Parathyroid adenoma (tissue), 2 donors: ENCODE data around the gene ADAM8.
"Not testable (repeated sequence)": the region's sequence is repeated elsewhere in the genome, so short reads cannot be mapped to it uniquely, and the experiment has no call there.

Experiments
- H2AFZ ChIP-seq: fragments of 300-600 bp; sonication (generic); one replicate; pipeline ENCODE4 v1.7.0; 2017; ENCODE audit warnings: antibody characterized with exemption, mild to moderate bottlenecking
- H3K27ac ChIP-seq: fragments of 300-600 bp; sonication (generic); one replicate; pipeline ENCODE4 v1.7.0; 2017
- H3K27me3 ChIP-seq: fragments of 300-600 bp; sonication (generic); one replicate; pipeline ENCODE4 v1.7.0; 2017; ENCODE audit warnings: low read length; ENCODE audit not compliant: control insufficient read depth, insufficient read depth
- H3K36me3 ChIP-seq: fragments of 300-600 bp; sonication (generic); one replicate; pipeline ENCODE4 v1.7.0; 2017; ENCODE audit warnings: low read length; ENCODE audit not compliant: control insufficient read depth, insufficient read depth
- H3K4me1 ChIP-seq: fragments of 300-600 bp; sonication (generic); one replicate; pipeline ENCODE4 v1.7.0; 2017; ENCODE audit warnings: control low read depth
- H3K4me2 ChIP-seq: fragments of 300-600 bp; sonication (generic); one replicate; pipeline ENCODE4 v1.7.0; 2017; ENCODE audit warnings: low read length
- H3K4me3 ChIP-seq: fragments of 300-600 bp; sonication (generic); one replicate; pipeline ENCODE4 v1.7.0; 2017; ENCODE audit warnings: low read depth, low read length
- H3K79me2 ChIP-seq: fragments of 300-600 bp; sonication (generic); one replicate; pipeline ENCODE4 v1.7.0; 2017; ENCODE audit warnings: control low read depth
- H3K9ac ChIP-seq: fragments of 300-600 bp; sonication (generic); one replicate; pipeline ENCODE4 v1.7.0; 2017; ENCODE audit warnings: mild to moderate bottlenecking
- H3K9me3 ChIP-seq: fragments of 300-600 bp; sonication (generic); one replicate; pipeline ENCODE4 v1.7.0; 2017; ENCODE audit warnings: low read length; ENCODE audit not compliant: control insufficient read depth
- CTCF ChIP-seq: fragments of 300-600 bp; sonication (generic); IDR thresholded peaks from one replicate; pipeline ENCODE4 v1.7.0; 2017; ENCODE audit warnings: antibody characterized with exemption, mild to moderate bottlenecking
- donor health status: primary hyperparathyroidism.

ADAM8 gene

GRCh38 chr10:133225707-133226191, 50.9 kb downstream of the ADAM8 start:
- Histone ChIP-seq H3K9ac (no peak overlapping the region), H3K4me3 (no peak overlapping the region), H3K27me3 (no peaks in the 10 kb centered on the region), H2AFZ (no peak overlapping the region), H3K4me2 (no peak overlapping the region), H3K79me2 (no peaks in the 10 kb centered on the region), H3K27ac (no peak overlapping the region), H3K4me1 (no peaks in the 10 kb centered on the region), H3K9me3 (no peaks in the 10 kb centered on the region), H3K36me3 (no peaks in the 10 kb centered on the region)
- TF ChIP-seq CTCF, result no peak

- H3K27ac ChIP-seq, result no peak overlapping the region
- H2AFZ ChIP-seq, result no peak overlapping the region
- no peak overlapping the region for H3K4me2 ChIP-seq
- no peak for TF ChIP-seq CTCF
- no peaks in the 10 kb centered on the region for H3K79me2 ChIP-seq
- H3K9ac ChIP-seq, result no peak overlapping the region
- no peak overlapping the region for H3K4me3 ChIP-seq
- no peaks in the 10 kb centered on the region for H3K9me3 ChIP-seq
- no peaks in the 10 kb centered on the region for H3K27me3 ChIP-seq
- H3K36me3 ChIP-seq, result no peaks in the 10 kb centered on the region
- no peaks in the 10 kb centered on the region for H3K4me1 ChIP-seq
These were observed 51.8 kb downstream of the ADAM8 start for GRCh38 chr10:133224756-133225372.

GRCh38 chr10:133224076-133224475, 52.6 kb downstream of the ADAM8 start:
- no peaks in the 10 kb centered on the region for H3K27me3 ChIP-seq

GRCh38 chr10:133221756-133222155, 54.9 kb downstream of the ADAM8 start:
- not testable (repeated sequence) for H3K36me3 ChIP-seq, H3K9ac ChIP-seq, H3K79me2 ChIP-seq, H2AFZ ChIP-seq, H3K4me1 ChIP-seq, H3K27me3 ChIP-seq, H3K4me3 ChIP-seq, H3K9me3 ChIP-seq, H3K4me2 ChIP-seq, H3K27ac ChIP-seq

More at GRCh38 chr10:133224076-133224475, 52.6 kb downstream of the ADAM8 start:
- Histone ChIP-seq H3K79me2 (no peaks in the 10 kb centered on the region), H3K9ac (no peak overlapping the region), H2AFZ (no peak overlapping the region), H3K27ac (no peak overlapping the region), H3K4me1 (no peaks in the 10 kb centered on the region), H3K4me3 (no peak overlapping the region), H3K4me2 (no peak overlapping the region), H3K36me3 (no peaks in the 10 kb centered on the region), H3K9me3 (no peaks in the 10 kb centered on the region)
- TF ChIP-seq CTCF, result no peak

GRCh38 chr10:133221331-133221730, 55.3 kb downstream of the ADAM8 start:
- H3K36me3 ChIP-seq, result no peaks in the 10 kb centered on the region
- TF ChIP-seq CTCF, result no peak

More at GRCh38 chr10:133221331-133221730, 55.3 kb downstream of the ADAM8 start:
- no peak overlapping the region for H2AFZ ChIP-seq
- no peaks in the 10 kb centered on the region for H3K4me1 ChIP-seq
- no peak overlapping the region for H3K4me2 ChIP-seq
- H3K9me3 ChIP-seq, result no peaks in the 10 kb centered on the region
- H3K27me3 ChIP-seq, result no peaks in the 10 kb centered on the region
- H3K4me3 ChIP-seq, result no peak overlapping the region
- H3K9ac ChIP-seq, result no peak overlapping the region
- no peak overlapping the region for H3K27ac ChIP-seq
- H3K79me2 ChIP-seq, result no peaks in the 10 kb centered on the region
